ENCODE measurements around the gene TPCN2. TPM values are rescaled to one million over a fixed set of nuclear protein-coding genes. Genes with fewer than 3 reads are reported as not detected.

Gene TPCN2
- total RNA-seq, 2 donors from 2014 or later = 17.6 to 31.0 TPM

DNA sequence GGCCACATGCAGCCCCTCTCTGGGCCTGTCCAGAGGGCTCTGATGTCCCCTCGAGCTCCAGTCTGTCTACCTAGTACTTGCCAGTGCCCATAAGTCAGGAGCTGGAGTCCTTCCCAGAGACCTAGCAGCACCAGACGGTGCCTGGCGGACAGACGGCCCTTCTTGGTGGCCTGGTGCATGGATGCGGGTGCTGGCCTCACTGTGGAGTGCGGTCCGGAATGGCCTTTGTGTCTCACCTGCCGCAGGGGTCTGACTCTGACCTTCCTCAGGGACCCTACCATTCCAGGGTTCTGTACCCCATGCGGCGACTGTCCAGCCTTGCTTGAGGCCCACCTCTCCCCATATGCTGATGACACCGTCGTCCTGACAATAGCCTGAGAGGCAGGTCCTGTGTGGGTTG, 77.6 kb downstream of the TPCN2 start:
- Histone ChIP-seq H3K4me3 (no peak overlapping the region), H3K9me3 (no peaks in the 10 kb centered on the region), H3K27me3 (replicated peaks; ENCODE audit: insufficient read depth) (no peaks in the 10 kb centered on the region), H3K27ac (no peak overlapping the region), H3K36me3 (no peaks in the 10 kb centered on the region), H3K4me1 (replicated peaks) (peaks cover 13% of the 10 kb centered on the region)
- no peak for TF ChIP-seq CTCF (IDR thresholded peaks at IDR 0.05)
- TF ChIP-seq POLR2AphosphoS5 (IDR thresholded peaks at IDR 0.05) = no peak
- TF ChIP-seq POLR2A (IDR thresholded peaks at IDR 0.05) = no peak
- DNase-seq (ENCODE audit: low spot score) = no peak
- WGBS = 93% methylated on average over 12 of the region's 12 CpGs
- intact Hi-C loops (cut with DNase I) = loop anchor here (5.0 kb wide), 1 partner anchor 516 kb away; the partner anchor contains the start of gene CCND1

DNA sequence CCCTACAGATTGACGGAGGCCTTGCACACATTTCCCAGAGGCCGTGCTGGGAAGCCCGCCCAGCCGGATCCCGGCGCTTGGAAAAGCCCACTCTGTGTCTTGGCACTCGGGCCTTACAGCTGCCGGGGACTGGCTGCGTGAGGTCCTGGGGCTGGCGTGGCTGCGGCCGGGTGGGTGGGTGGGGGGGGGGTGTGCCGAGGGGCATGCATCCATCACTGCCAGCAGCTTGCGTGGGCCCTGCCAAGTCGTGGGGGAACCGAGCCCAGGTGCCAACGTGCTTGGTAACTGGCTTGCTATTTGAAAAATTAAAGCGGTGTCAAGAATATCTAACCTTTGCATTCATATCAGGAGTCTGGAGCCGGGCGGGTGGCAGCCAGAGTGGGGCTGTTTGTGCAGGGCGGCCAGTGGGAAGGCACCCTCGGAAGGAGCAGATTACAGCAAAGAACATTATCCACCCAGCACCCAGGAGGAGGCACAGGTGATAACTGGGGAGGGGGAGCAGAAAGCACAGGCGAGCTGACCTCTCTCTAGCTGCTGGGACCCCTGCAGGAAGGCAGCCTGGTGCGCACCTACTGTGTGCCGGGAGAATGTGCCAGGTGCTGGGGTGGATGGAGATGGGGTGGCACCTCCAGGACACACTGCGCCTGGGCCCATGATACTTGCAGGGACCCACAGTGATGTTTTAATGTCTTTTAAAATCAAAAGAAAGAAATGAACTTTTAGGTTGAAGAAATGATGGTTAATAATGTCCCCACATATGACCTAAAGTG, 78.5 kb downstream of the TPCN2 start:
- TF ChIP-seq POLR2AphosphoS5 (IDR thresholded peaks at IDR 0.05) (no peak), CTCF (IDR thresholded peaks at IDR 0.05) (no peak), POLR2A (IDR thresholded peaks at IDR 0.05) (no peak)
- no peaks in the 10 kb centered on the region for H3K27me3 ChIP-seq (replicated peaks; ENCODE audit: insufficient read depth)
- H3K36me3 ChIP-seq = no peaks in the 10 kb centered on the region
- H3K27ac ChIP-seq = no peak overlapping the region
- intact Hi-C loops (cut with DNase I) = loop anchor here (5.0 kb wide), 1 partner anchor 515 kb away; the partner anchor contains the start of gene CCND1
- 32% methylated on average over 26 of the region's 26 CpGs for WGBS
- no peaks in the 10 kb centered on the region for H3K9me3 ChIP-seq
- H3K4me3 ChIP-seq = no peak overlapping the region
- H3K4me1 ChIP-seq (replicated peaks) = peaks cover 12% of the 10 kb centered on the region
- no peak for DNase-seq (ENCODE audit: low spot score)

DNA sequence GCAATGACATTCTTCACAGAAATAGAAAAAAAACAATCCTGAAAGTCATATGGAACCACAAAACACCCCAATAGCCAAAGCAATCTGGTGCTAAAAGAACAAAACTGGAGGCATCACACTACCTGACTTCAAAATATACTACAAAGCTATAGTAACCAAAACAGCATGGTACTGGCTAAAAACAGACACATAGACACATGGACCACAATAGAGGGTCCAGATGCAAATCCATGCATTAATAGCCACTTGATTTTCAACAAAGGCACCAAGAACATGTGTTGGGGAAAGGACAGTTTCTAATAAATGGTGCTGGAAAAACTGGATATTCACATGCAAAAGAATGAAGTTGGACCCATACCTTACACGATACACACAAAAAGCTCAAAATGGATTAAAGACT, 79.2 kb downstream of the TPCN2 start:
- H3K4me3 ChIP-seq = no peak overlapping the region
- no peaks in the 10 kb centered on the region for H3K36me3 ChIP-seq
- WGBS = 78% methylated on average over 1 of the region's 1 CpG
- no peak for TF ChIP-seq POLR2A (IDR thresholded peaks at IDR 0.05)
- no peak for TF ChIP-seq CTCF (IDR thresholded peaks at IDR 0.05)
- TF ChIP-seq POLR2AphosphoS5 (IDR thresholded peaks at IDR 0.05) = no peak
- no peaks in the 10 kb centered on the region for H3K9me3 ChIP-seq
- no peaks in the 10 kb centered on the region for H3K27me3 ChIP-seq (replicated peaks; ENCODE audit: insufficient read depth)
- no peak for DNase-seq (ENCODE audit: low spot score)
- intact Hi-C loops (cut with DNase I) = loop anchor here (5.0 kb wide), 1 partner anchor 514 kb away; the partner anchor contains the start of gene CCND1
- peaks cover 6% of the 10 kb centered on the region for H3K4me1 ChIP-seq (replicated peaks)
- no peak overlapping the region for H3K27ac ChIP-seq

DNA sequence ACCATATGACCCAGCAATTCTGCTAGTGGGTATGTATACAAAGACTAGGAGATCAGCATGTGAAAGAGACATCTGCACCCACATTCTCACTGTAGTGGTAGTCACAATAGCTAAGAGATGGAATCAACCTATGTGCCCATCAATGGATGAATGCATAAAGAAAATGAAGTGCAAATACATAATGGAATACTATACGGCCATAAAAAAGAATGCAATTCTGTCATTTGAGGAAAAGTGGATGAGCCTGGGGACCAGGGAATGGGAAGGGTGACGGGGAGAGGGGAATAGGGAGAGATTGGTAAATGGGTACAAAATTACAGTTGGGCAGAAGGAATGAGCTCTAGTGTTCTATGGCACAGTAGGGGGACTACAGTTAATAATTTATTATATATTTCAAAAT, 80.3 kb downstream of the TPCN2 start:
- no peaks in the 10 kb centered on the region for H3K36me3 ChIP-seq
- intact Hi-C loops (cut with DNase I) = loop anchor here (5.0 kb wide), 1 partner anchor 513 kb away; the partner anchor contains the start of gene CCND1
- H3K27ac ChIP-seq = no peak overlapping the region
- TF ChIP-seq CTCF (IDR thresholded peaks at IDR 0.05) (no peak), POLR2A (IDR thresholded peaks at IDR 0.05) (no peak), POLR2AphosphoS5 (IDR thresholded peaks at IDR 0.05) (no peak)
- no peak for DNase-seq (ENCODE audit: low spot score)
- no peaks in the 10 kb centered on the region for H3K9me3 ChIP-seq
- no peaks in the 10 kb centered on the region for H3K4me1 ChIP-seq (replicated peaks)
- H3K4me3 ChIP-seq = no peak overlapping the region
- no peaks in the 10 kb centered on the region for H3K27me3 ChIP-seq (replicated peaks; ENCODE audit: insufficient read depth)
- WGBS = 95% methylated on average over 2 of the region's 2 CpGs

- Histone ChIP-seq H3K4me3 (no peak overlapping the region), H3K4me1 (replicated peaks) (no peaks in the 10 kb centered on the region), H3K9me3 (no peaks in the 10 kb centered on the region), H3K27ac (no peak overlapping the region), H3K36me3 (no peaks in the 10 kb centered on the region), H3K27me3 (replicated peaks; ENCODE audit: insufficient read depth) (no peaks in the 10 kb centered on the region)
- intact Hi-C loops (cut with DNase I) = loop anchor here (5.0 kb wide), 1 partner anchor 513 kb away; the partner anchor contains the start of gene CCND1
- WGBS = 96% methylated on average over 7 of the region's 7 CpGs
- no peak for TF ChIP-seq CTCF (IDR thresholded peaks at IDR 0.05)
- no peak for TF ChIP-seq POLR2A (IDR thresholded peaks at IDR 0.05)
- no peak for DNase-seq (ENCODE audit: low spot score)
Measured at GRCh38 chr11:69129647-69130046, 80.9 kb downstream of the TPCN2 start.
